ENCODE measurements around the gene EEF1AKMT1.

GRCh38 chr13:20773194-20774080 lies at the start of gene EEF1AKMT1:
- TF ChIP-seq REST (IDR thresholded peaks at IDR 0.05; ENCODE audit: insufficient read depth in 1 of 2, low read depth in 2 of 2, low read length in 2 of 2) (no peak), POLR2AphosphoS5 (IDR thresholded peaks at IDR 0.05; ENCODE audit: low read depth, low read length) (peak; percentile 70)
